Small intestine (tissue), 7 donors: ENCODE measurements around the gene MARCHF11. TPM values are rescaled to one million over a fixed set of nuclear protein-coding genes. Genes with fewer than 3 reads are reported as not detected.

Source experiments
- DNase-seq, 2 donors: peaks; one replicate each; pipeline versions ENCODE4 v3.0.0 to v3.0.0-alpha.2; 2013
- FAIRE-seq: peaks from 2 replicates; lab custom pipeline; 2012; peaks lifted over from hg19 to GRCh38; lab: Jason Lieb, UNC
- H3K27ac ChIP-seq, 3 donors: one replicate each; pipeline ENCODE4 v1.5.1; 2013; ENCODE audit warnings: low read length in 2 of 3, mild to moderate bottlenecking in 2 of 3, control low read depth in 1 of 3, inconsistent platforms in 1 of 3, low read depth in 1 of 3, moderate library complexity in 1 of 3
- H3K27me3 ChIP-seq, 3 donors: one replicate each; pipeline ENCODE4 v1.6.1; 2013; ENCODE audit warnings: low read length in 3 of 3, inconsistent platforms in 1 of 3; ENCODE audit not compliant: control insufficient read depth in 3 of 3, insufficient read depth in 3 of 3
- H3K36me3 ChIP-seq, 3 donors: one replicate each; pipeline ENCODE4 v1.6.1; 2013; ENCODE audit warnings: low read length in 3 of 3, inconsistent platforms in 1 of 3, low read depth in 1 of 3, mild to moderate bottlenecking in 1 of 3, moderate library complexity in 1 of 3; ENCODE audit not compliant: control insufficient read depth in 3 of 3, insufficient read depth in 2 of 3
- H3K4me1 ChIP-seq, 3 donors: one replicate each; pipeline ENCODE4 v1.6.1; 2013; ENCODE audit warnings: low read length in 2 of 3, inconsistent platforms in 1 of 3, low read depth in 1 of 3, mild to moderate bottlenecking in 1 of 3, moderate library complexity in 1 of 3; ENCODE audit not compliant: control insufficient read depth in 3 of 3, insufficient read depth in 2 of 3
- H3K4me3 ChIP-seq, 3 donors: one replicate each; pipeline ENCODE4 v1.5.1; 2013; ENCODE audit warnings: low read length in 3 of 3, control low read depth in 1 of 3, inconsistent platforms in 1 of 3, low read depth in 1 of 3, mild to moderate bottlenecking in 1 of 3, moderate library complexity in 1 of 3
- H3K9me3 ChIP-seq, 2 donors: one replicate each; pipeline ENCODE4 v1.6.1; 2013; ENCODE audit warnings: low read depth in 1 of 2, low read length in 1 of 2; ENCODE audit not compliant: control insufficient read depth in 2 of 2, insufficient read depth in 1 of 2
- WGBS, 3 donors: extraction: QIAGEN DNeasy Blood & Tissue Kit; methylation state at CpG; one replicate each; pipeline ENCODE4 v1.1.7; 2013; 5-methylcytosine and 5-hydroxymethylcytosine counted together
- polyA plus RNA-seq, 4 donors: library from polyadenylated mRNA; stranded (reverse) in 3 of 4; unstranded in 1 of 4; fragments of 200-250 nt in 3 of 4; fragments of 120-200 nt in 1 of 4; gene quantifications; one replicate each; pipeline versions ENCODE4 v1.2.1 to v1.2.3, GENCODE V29; 2013
- donor health status: healthy with polysubstance abuse.
- donor health status: control.
- donor health status: control.
- donor health status: Bipolar disorder and iron deficiency.
- donor health status: healthy.

Gene MARCHF11
- polyA plus RNA-seq, 4 donors, result 0.06 to 0.13 TPM; not detected in 2

GRCh38 chr5:16119790-16120189 is 59.8 kb downstream of the MARCHF11 start:
- H3K27me3 ChIP-seq, result no peaks in the 10 kb centered on the region
- no peak overlapping the region for H3K27ac ChIP-seq
- DNase-seq, result no peak
- H3K4me1 ChIP-seq, result no peaks in the 10 kb centered on the region
- H3K9me3 ChIP-seq, result no peaks in the 10 kb centered on the region
- FAIRE-seq, result no peak
- H3K36me3 ChIP-seq, result no peaks in the 10 kb centered on the region
- WGBS, 3 donors, result 57 to 81% (median 74%) methylated on average over 4 of the region's 4 CpGs
- H3K4me3 ChIP-seq, result no peak overlapping the region

DNA sequence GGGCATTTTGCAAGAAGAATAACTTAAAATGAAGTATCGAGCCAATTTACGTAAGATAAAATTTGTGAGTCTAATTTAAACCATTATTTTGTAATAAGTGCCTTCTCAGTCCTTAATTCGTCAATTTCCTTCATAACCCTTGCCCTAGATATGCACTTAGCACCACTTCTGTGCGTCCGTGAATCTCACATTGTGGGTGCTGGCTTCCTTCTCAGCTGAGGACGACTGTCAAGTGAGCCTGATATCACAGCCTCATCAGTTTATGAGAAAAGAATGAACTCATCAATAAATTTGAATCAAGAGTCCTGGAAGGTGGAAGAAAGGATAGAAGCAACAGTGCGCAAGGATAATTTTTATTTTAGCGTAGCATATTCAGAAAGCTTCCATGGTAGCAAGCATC is 64.5 kb downstream of the MARCHF11 start:
- H3K9me3 ChIP-seq, result peaks cover 0 to 6% of the 10 kb centered on the region in 2 donors
- 83 to 86% (median 86%) methylated on average over 8 of the region's 8 CpGs for WGBS, 3 donors
- FAIRE-seq, result no peak
- no peak overlapping the region for H3K27ac ChIP-seq
- no peaks in the 10 kb centered on the region for H3K27me3 ChIP-seq
- no peak overlapping the region for H3K4me3 ChIP-seq
- no peaks in the 10 kb centered on the region for H3K4me1 ChIP-seq
- H3K36me3 ChIP-seq, result no peaks in the 10 kb centered on the region
- DNase-seq, result no peak

GRCh38 chr5:16108418-16108817 is 71.2 kb downstream of the MARCHF11 start:
- Histone ChIP-seq H3K9me3 (peaks cover 0 to 40% of the 10 kb centered on the region in 2 donors), H3K4me1 (no peaks in the 10 kb centered on the region), H3K4me3 (no peak overlapping the region), H3K27ac (no peak overlapping the region), H3K36me3 (no peaks in the 10 kb centered on the region), H3K27me3 (no peaks in the 10 kb centered on the region)
- no peak for DNase-seq
- WGBS, 3 donors, result 58 to 69% (median 62%) methylated on average over 3 of the region's 3 CpGs
- no peak for FAIRE-seq

DNA sequence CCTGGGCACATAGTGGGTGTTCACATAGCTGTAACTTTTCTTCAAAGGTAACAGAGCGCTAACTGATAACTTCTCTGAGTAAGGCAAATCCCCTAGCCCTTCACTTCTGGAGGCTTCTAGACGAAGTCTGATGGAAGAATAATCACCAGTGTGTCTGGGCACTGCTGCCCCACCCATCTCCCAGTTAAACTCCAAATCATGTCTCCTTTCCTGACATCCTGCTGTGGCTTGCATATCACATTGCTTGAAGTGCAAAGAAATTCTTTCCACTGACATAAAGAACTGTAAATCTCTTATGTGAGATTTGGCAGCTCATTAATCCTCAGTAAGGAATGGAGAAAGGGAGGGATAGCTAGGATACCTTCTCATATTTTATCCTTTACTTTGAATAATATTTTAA is 74.6 kb downstream of the MARCHF11 start:
- Histone ChIP-seq H3K4me1 (no peaks in the 10 kb centered on the region), H3K27ac (no peak overlapping the region), H3K36me3 (no peaks in the 10 kb centered on the region), H3K9me3 (peaks cover 0 to 42% of the 10 kb centered on the region in 2 donors), H3K4me3 (no peak overlapping the region), H3K27me3 (no peaks in the 10 kb centered on the region)
- DNase-seq, result no peak
- no peak for FAIRE-seq
- WGBS, 3 donors, result 59 to 63% (median 59%) methylated on average over 2 of the region's 2 CpGs

GRCh38 chr5:16095612-16096011 is 84.0 kb downstream of the MARCHF11 start:
- DNase-seq (no peak), FAIRE-seq (no peak)
- no peaks in the 10 kb centered on the region for H3K27me3 ChIP-seq
- H3K27ac ChIP-seq, result no peak overlapping the region
- H3K4me1 ChIP-seq, result no peaks in the 10 kb centered on the region
- no peaks in the 10 kb centered on the region for H3K9me3 ChIP-seq
- H3K36me3 ChIP-seq, result no peaks in the 10 kb centered on the region
- 43 to 52% (median 45%) methylated on average over 5 of the region's 5 CpGs for WGBS, 3 donors
- H3K4me3 ChIP-seq, result no peak overlapping the region

DNA sequence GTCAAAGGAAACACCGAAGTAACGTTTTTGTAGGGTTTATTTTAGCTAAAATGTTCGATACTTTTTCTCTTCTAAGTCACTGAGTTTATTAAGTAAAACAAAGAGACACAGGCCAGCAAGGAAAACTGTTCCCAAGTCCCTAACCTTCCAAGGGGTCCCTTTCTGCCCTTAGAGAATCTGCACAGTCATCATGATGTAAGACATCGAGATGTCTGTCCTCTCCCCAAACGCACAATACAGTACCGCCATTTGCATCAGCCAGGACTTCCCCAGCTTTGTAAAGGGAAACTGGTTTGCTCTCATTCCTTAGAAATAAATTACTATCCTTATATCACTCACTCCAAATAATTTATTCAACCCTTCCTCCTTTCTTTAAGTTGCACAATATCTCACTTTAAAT is 89.3 kb downstream of the MARCHF11 start:
- 81 to 89% (median 83%) methylated on average over 6 of the region's 6 CpGs for WGBS, 3 donors
- FAIRE-seq (no peak), DNase-seq (no peak)
- H3K9me3 ChIP-seq, result no peaks in the 10 kb centered on the region
- H3K36me3 ChIP-seq, result no peaks in the 10 kb centered on the region
- no peak overlapping the region for H3K27ac ChIP-seq
- H3K27me3 ChIP-seq, result no peaks in the 10 kb centered on the region
- no peak overlapping the region for H3K4me3 ChIP-seq
- no peaks in the 10 kb centered on the region for H3K4me1 ChIP-seq

GRCh38 chr5:16082982-16083381 is 96.6 kb downstream of the MARCHF11 start:
- no peaks in the 10 kb centered on the region for H3K9me3 ChIP-seq
- H3K4me1 ChIP-seq, result no peaks in the 10 kb centered on the region
- H3K36me3 ChIP-seq, result no peaks in the 10 kb centered on the region
- H3K27me3 ChIP-seq, result no peaks in the 10 kb centered on the region
- DNase-seq (no peak), FAIRE-seq (no peak)
- 75 to 86% (median 85%) methylated on average over 4 of the region's 4 CpGs for WGBS, 3 donors
- no peak overlapping the region for H3K4me3 ChIP-seq
- no peak overlapping the region for H3K27ac ChIP-seq

GRCh38 chr5:16082053-16082452 is 97.5 kb downstream of the MARCHF11 start:
- no peak overlapping the region for H3K27ac ChIP-seq
- FAIRE-seq (no peak), DNase-seq (no peak)
- no peaks in the 10 kb centered on the region for H3K27me3 ChIP-seq
- H3K4me3 ChIP-seq, result no peak overlapping the region
- H3K36me3 ChIP-seq, result no peaks in the 10 kb centered on the region
- 66 to 77% (median 68%) methylated on average over 7 of the region's 7 CpGs for WGBS, 3 donors
- no peaks in the 10 kb centered on the region for H3K9me3 ChIP-seq
- H3K4me1 ChIP-seq, result no peaks in the 10 kb centered on the region

GRCh38 chr5:16081376-16081955 is 98.1 kb downstream of the MARCHF11 start:
- H3K9me3 ChIP-seq, result no peaks in the 10 kb centered on the region
- no peak overlapping the region for H3K4me3 ChIP-seq
- FAIRE-seq, result no peak
- no peaks in the 10 kb centered on the region for H3K4me1 ChIP-seq
- H3K27ac ChIP-seq, result no peak overlapping the region
- no peaks in the 10 kb centered on the region for H3K27me3 ChIP-seq
- DNase-seq, result no peak
- H3K36me3 ChIP-seq, result no peaks in the 10 kb centered on the region
- 79 to 83% (median 82%) methylated on average over 10 of the region's 10 CpGs for WGBS, 3 donors
